Left kidney (tissue), 2 donors: Measurements from ENCODE around the gene NUP107. TPM values are rescaled to one million over a fixed set of nuclear protein-coding genes. Genes with fewer than 3 reads are reported as not detected.

Experiments used
- DNase-seq: peaks from one replicate; pipeline ENCODE4 v3.0.0-alpha.2; 2013
- polyA plus RNA-seq: library from polyadenylated mRNA; unstranded; fragments of 120-200 nt; gene quantifications from one replicate; pipeline ENCODE4 v1.2.1, GENCODE V29; 2013; ENCODE audit not compliant: insufficient read length

The NUP107 gene
- polyA plus RNA-seq, 1 donor: 96.6 TPM

DNA sequence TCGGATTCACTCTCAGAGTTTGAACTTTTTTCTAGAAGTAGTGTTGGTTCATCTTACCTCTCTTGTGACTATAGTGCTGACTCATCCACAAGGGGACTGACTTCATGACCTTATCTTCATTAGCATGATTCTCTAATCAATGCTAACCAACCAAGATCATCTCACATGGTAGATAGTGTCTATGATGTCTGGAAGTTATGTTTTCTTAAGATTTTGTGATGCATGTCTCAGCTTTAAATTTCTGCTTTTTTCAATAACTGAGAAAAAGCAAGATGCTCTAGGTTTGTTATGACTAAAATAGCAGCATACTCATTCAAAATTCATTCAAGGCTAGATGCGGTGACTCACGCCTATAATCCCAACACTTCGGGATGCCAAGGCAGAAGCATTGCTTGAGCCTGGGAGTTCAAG lies 46.9 kb downstream of the NUP107 start:
- DNase-seq: no peak

DNA sequence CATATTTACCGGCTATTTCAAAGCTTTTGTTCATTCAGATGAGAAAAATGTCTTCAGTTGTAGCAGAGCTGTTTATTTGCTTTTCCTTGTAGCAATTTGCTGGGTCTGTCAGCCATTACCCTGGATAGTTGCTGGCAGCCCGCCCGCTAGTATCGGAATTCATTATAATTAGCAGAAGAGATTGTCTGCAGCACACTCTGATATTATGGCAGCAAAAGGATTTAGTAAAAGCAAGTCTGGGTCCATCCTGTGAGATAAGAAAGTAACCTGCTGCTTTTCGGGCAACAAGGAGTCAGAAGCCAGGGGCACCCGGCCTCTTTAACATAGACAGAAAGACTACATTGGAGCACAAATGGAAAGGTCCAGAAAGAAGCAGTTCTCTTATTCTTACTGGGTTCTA lies 53.1 kb downstream of the NUP107 start:
- no peak for DNase-seq

GRCh38 chr12:68743356-68743755 lies 56.6 kb downstream of the NUP107 start:
- DNase-seq: no peak

DNA sequence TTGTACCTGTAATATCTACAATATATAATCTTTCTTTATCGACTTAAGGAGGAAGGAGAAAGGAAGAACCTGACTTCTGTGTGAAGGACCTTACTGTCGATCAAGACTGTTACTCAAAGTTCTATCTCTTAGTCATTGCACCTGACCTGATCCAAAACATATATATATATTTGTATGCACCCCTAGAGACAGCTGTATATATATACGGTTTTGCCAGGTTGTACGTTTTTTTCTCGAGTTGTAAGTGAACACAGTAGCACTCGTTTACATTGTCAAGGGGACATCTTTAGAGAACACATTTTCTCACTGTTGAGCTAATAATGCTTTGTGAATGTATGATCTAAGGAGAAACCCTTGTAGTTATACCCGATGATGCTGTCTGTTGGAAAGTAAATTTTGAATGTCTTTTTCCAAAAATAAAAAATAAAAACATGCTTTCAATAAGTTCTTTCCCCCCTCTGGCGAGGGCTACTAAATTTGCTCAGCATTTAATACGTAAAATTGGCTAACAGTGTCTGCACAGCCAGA lies 58.7 kb downstream of the NUP107 start:
- DNase-seq: no peak

GRCh38 chr12:68745904-68746571 lies 59.3 kb downstream of the NUP107 start, which contains the start of gene SLC35E3:
Gene SLC35E3 (plus strand): TSS chr12:68746176. CDS start chr12:68746378, 202 bp downstream.
- DNase-seq: peak; percentile 89

DNA sequence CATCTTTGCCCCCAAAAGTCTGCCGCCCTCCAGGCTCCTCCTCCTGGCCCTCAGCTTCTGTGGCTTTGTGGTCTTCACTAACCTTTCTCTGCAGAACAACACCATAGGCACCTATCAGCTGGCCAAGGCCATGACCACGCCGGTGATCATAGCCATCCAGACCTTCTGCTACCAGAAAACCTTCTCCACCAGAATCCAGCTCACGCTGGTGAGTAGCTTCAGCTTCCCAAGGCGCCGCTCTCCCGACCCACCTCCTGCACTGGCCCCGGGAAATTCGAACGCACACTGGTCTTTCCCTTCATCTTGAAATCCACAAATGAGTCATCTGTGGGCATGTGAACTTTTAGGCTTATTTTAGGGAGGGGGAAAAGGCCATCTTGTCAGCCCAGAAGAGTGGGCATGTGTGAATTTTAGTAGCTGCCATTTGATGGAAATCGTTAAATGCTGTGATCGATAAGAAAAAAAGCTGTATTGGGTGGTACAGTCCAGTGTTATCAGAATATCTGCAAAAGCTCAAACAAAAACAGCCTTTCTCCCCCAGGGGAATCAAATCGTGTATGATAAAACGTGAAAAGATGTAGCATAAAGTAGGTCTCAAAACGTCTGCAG lies 59.9 kb downstream of the NUP107 start:
- peak; percentile 41 for DNase-seq

DNA sequence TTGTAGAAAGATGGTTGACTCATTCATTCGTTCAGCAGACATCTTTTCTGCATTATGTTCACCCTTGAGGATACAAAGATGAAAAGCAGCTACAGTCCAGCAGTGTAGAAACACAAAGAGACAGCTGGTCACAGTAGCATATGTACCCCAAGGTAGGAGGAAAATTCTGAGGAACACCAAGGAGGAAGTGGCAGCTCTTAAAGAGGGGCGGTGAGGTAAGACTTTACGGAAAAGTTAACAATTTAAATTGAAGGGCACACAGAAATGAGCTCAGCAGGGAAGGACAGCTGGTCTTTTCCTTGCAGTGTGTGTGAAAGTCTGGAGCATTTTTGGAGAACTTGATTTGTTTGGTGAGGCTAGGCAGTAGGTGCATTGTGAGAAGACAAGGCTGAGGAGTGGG lies 62.7 kb downstream of the NUP107 start:
- no peak for DNase-seq

DNA sequence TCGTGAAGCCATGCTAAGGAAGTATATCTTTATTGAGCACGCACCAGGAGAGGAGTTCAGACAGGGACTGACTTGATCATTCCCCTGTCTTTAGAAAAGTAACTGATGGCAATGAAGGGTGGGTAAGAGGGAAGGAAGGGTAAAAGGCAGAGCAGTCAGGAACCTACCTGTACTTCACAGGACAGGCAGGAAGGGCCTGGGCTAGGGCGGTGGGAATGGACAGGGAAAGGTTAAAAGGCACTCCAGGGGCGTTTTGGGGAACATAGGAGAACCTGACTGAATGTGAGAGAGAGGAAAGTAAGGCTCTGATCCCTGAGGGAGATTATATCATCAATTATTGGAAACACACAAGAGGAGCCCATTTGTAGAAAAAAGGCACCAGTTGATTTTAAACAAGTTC lies 63.1 kb downstream of the NUP107 start:
- no peak for DNase-seq

DNA sequence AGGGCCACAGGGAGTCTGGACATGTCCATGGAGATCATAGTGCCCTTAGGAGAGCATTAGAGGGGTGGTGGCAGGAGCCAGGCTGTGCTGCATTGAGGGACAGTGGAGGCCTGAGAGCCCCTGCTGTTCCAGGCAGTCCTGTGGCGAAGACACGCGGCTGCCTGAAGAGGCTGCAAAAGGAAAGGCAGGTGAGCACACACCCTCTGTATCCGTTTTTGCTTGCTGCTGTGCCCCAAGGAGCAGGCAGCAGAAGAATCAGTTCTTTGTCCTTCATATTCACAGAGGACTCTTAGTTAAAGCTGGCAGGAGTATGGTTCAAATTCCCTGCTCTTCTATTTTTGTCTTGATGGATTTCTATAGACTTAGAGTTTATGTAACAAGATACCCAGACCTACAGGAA lies 63.7 kb downstream of the NUP107 start:
- DNase-seq: no peak

GRCh38 chr12:68755536-68756243 lies 68.9 kb downstream of the NUP107 start:
- DNase-seq: no peak

GRCh38 chr12:68759852-68760251 lies 73.1 kb downstream of the NUP107 start:
- DNase-seq: no peak

- no peak for DNase-seq
These were observed 74.1 kb downstream of the NUP107 start for GRCh38 chr12:68760806-68761441.

DNA sequence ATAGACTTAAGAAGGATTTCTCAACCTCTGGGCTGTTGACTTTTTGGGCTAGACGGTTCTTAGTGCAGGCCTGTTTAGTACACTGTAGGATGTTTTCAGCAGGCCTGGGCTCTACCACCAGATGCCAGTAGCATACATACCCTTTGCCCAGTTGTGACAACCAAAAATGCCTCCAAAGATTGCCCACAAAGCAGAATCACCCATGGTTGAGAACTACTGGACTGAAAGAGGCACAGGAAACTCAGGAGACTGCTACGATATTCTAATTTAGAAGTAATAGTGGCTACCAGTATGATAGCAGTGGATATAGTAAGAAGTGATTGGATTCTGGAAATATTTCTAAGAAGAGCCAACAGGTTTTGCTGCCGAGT lies 74.6 kb downstream of the NUP107 start:
- DNase-seq: no peak

- no peak for DNase-seq
These were observed 75.3 kb downstream of the NUP107 start for GRCh38 chr12:68761901-68762630.

DNA sequence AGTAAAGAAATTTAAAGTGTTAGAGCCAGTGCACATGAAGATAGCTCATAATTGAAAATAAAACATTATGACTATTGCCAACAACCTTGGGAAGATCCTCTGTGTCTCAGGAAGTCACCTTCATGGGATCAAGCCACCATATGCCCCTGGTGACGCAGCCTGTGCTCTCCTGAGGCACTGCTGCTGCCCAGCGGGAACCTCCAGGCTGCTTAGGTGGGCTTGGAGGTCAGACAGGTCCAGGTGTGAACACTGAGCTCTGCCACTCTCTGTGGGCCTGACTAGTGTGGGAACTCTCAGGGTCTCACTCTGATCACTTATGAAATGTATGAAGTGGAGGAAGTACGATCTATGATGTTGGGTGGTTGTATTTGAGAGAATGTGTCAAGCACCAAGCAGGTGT lies 75.9 kb downstream of the NUP107 start:
- DNase-seq: no peak

DNA sequence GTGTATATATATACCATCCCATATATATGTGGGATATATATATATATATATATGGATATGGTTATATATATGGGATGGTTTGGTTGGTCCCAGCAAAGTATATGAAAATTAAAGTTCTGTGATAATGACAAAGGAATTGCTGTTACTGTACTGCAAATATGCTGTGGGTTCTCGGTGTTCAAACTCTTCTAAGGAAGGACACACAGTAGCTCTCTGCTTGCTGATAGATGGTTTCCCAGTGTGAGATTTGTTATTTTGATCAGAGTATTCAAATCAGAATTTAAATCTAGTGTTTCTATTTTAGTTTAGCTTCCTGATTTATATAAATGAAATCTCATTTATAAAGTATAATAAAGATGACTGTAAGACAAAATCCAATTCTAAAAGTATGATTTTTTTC lies 78.9 kb downstream of the NUP107 start:
- no peak for DNase-seq

- no peak for DNase-seq
These were observed 79.9 kb downstream of the NUP107 start for GRCh38 chr12:68766646-68767045.

DNA sequence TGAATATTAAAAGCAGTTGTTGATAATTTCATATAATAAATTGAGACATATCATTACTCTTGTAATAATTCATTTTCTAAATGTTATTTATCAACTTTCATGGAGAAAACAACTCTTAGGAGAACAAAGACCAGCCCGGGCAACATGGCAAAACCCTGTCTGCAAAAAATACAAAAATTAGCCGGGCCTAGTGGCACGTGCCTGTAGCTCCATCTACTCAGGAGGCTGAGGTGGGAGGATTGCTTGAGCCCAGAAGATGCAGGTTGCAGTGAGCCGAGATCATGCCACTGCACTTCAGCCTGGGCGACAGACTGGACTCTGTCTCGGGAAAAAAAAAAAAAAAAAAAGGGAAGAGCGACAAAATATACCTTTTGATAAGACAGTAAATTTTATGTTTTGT lies 80.4 kb downstream of the NUP107 start:
- no peak for DNase-seq

DNA sequence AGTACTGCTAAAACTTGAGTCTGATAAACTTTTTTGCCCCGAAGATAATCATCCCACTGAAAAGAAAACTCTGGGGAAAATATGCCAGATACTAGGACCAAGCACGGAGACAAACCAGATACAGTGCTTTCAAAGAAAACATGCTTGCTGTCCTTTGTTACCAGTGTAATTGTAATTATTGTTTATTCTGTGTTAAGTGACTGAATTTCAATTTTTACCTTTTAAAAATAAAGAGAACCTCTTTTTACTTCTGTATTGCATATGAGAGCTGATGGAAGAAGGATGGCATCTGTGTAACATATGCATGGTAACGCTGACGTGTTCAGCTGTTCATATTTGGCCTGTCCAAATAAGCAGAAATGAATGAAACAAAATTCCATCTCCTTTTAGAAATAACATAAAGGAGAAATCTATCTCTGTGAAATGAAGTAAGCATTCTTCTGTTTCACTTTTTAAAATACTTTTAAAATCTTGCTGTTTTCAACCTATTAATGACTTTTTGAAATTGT lies 81.7 kb downstream of the NUP107 start:
- DNase-seq: no peak

DNA sequence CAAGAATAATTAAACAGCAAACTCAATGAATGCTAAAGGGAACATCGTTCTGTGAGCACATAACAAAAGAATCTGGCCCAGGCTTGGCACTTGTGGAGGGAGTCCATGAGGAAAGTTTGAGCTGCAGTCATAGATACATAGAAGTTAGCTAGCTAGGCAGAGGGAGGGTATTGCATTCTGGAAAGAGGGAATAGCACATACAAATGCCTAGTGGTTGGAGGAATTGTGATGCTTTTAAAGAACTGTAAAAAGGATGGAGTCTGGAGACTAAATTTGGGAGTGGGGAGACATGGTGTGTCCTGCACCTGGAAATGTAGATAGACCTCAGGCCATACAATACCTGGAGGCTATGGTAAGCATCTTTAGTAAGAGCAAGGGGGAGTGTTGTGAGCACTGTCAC lies 83.2 kb downstream of the NUP107 start:
- DNase-seq: no peak

DNA sequence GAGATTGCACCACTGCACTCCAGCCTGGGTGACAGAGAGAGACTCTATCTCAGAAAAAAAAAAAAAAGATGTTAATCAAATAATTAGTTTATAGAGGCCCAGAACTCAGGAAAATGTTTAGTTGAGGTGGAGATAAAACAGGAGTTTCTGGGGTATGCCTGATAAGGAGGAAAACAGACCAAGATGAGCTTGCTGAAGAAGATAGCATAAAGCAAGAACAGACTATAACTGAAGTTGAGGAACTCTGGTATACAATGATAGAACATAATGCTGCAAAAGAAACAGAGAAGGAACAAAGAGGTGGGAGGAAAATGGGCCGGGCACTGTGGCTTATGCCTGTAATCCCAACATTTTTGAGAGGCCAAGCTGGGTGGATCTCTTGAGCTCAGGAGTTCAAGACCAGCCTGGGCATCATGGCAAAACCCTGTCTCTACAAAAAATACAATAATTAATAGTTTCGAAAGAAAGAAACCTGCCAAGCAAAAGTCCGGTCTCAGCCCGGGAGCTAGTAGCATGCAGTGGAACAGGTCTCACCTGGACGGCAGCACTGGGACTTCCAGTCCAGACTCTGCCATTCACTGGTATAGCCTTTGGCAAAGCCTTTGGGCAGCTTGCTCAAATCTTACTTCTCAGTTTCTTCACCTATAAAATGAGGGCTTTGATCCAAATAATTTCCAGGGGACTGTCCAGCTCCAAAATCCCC lies 84.6 kb downstream of the NUP107 start:
- DNase-seq: no peak
